Measurements from ENCODE around the gene MEGF8. TPM values are rescaled to one million over a fixed set of nuclear protein-coding genes. Genes with fewer than 3 reads are reported as not detected.

The MEGF8 gene
- total and polyA plus RNA-seq, 10 of the 15 experiments (the other 5 are each of a cell fraction or from before 2014, with no cell fraction given), result 0.43 to 12.8 (median 2.7) TPM

- no peak for DNase-seq (ENCODE audit: low read depth, low spot score)
- intact Hi-C loops (cut with micrococcal nuclease; ENCODE audit: unreplicated experiment) (no loop called here), in situ Hi-C loops (cut with MboI) (no loop called here)
- 16% methylated on average over 2 of the region's 2 CpGs for WGBS (ENCODE audit: insufficient coverage, insufficient replicate concordance, low lambda C conversion rate, missing lambda C conversion rate)
- BruUV-seq (replicated peaks), result no TSS peak
- TF ChIP-seq CTCF (IDR thresholded peaks at IDR 0.05 in 2 of 3, conservative IDR thresholded peaks at IDR 0.05 in 1 of 3; ENCODE audit: control insufficient read depth in 2 of 3, extremely low read depth in 1 of 3, insufficient read depth in 1 of 3, low read depth in 3 of 3, low read length in 3 of 3) (peak in 1 of 3 experiments; percentile 3; a peak in 1 of 6 replicates), ATF7 (IDR thresholded peaks at IDR 0.05; ENCODE audit: low read depth) (no peak)
- SMC1A ChIA-PET (ENCODE audit: uncharacterized antibody, unreplicated experiment), result interaction anchor here (1.1 kb wide), 1 partner anchor 197 kb away, joined by 3 read pairs; no protein-coding TSS in a partner anchor
- CTCF ChIA-PET, result interaction anchor here (0.9 to 1.3 kb wide), 4 partner anchors 14 to 183 kb away, joined by 3 read pairs; no protein-coding TSS in a partner anchor
- no peak overlapping the region for H3K4me2 ChIP-seq (ENCODE audit: control insufficient read depth, insufficient read depth)
- no peak overlapping the region for H3K27ac ChIP-seq (ENCODE audit: control insufficient read depth, insufficient read depth)
- RAD21 ChIA-PET (ENCODE audit: unreplicated experiment), result no interaction called here
- no peaks in the 10 kb centered on the region for H4K20me1 ChIP-seq (ENCODE audit: control insufficient read depth, insufficient read depth)
- H3K36me3 ChIP-seq (ENCODE audit: control insufficient read depth in 2 of 2, insufficient read depth in 2 of 2, low read length in 1 of 2), result no peaks in the 10 kb centered on the region
- no peak for FAIRE-seq
- H3K27me3 ChIP-seq (replicated peaks in 1 of 2; ENCODE audit: control insufficient read depth in 2 of 2, insufficient read depth in 2 of 2, low read length in 1 of 2), result peaks cover 4 to 9% of the 10 kb centered on the region in 2 experiments; a peak in 3 of 4 replicates
- H2AFZ ChIP-seq (ENCODE audit: control insufficient read depth, low read depth, low read length), result no peak overlapping the region
- no peaks in the 10 kb centered on the region for H3K4me1 ChIP-seq (ENCODE audit: control insufficient read depth, insufficient read depth, low read length)
- no peak overlapping the region for H3K9ac ChIP-seq (ENCODE audit: control insufficient read depth, insufficient read depth, low read length)
- ATAC-seq, result peak; percentile 29; the same call in 1 of the 3 replicates
- H3K9me3 ChIP-seq (replicated peaks; ENCODE audit: control insufficient read depth, insufficient read depth, low read length), result no peaks in the 10 kb centered on the region
- H3K4me3 ChIP-seq, result no peak overlapping the region
- H3K79me2 ChIP-seq (ENCODE audit: control insufficient read depth, insufficient read depth, low read length), result no peaks in the 10 kb centered on the region
- POLR2A ChIA-PET, result no interaction called here
Observed at GRCh38 chr19:42311657-42312056, 13.8 kb upstream of the MEGF8 start.

GRCh38 chr19:42312370-42312769, 13.1 kb upstream of the MEGF8 start:
- ChIA-PET SMC1A (ENCODE audit: uncharacterized antibody, unreplicated experiment) (no interaction called here), POLR2A (no interaction called here), CTCF (interaction anchor here (0.9 to 1.3 kb wide), 2 partner anchors 16 to 184 kb away, joined by 3 read pairs; no protein-coding TSS in a partner anchor), RAD21 (ENCODE audit: unreplicated experiment) (no interaction called here)
- Histone ChIP-seq H3K9me3 (replicated peaks; ENCODE audit: control insufficient read depth, insufficient read depth, low read length) (no peaks in the 10 kb centered on the region), H2AFZ (ENCODE audit: control insufficient read depth, low read depth, low read length) (no peak overlapping the region), H3K27ac (ENCODE audit: control insufficient read depth, insufficient read depth) (no peak overlapping the region), H3K4me1 (ENCODE audit: control insufficient read depth, insufficient read depth, low read length) (peaks cover 6% of the 10 kb centered on the region), H3K27me3 (replicated peaks in 1 of 2; ENCODE audit: control insufficient read depth in 2 of 2, insufficient read depth in 2 of 2, low read length in 1 of 2) (peaks cover 4 to 9% of the 10 kb centered on the region in 2 experiments; a peak in 3 of 4 replicates), H3K9ac (ENCODE audit: control insufficient read depth, insufficient read depth, low read length) (no peak overlapping the region), H4K20me1 (ENCODE audit: control insufficient read depth, insufficient read depth) (no peaks in the 10 kb centered on the region), H3K36me3 (ENCODE audit: control insufficient read depth in 2 of 2, insufficient read depth in 2 of 2, low read length in 1 of 2) (no peaks in the 10 kb centered on the region), H3K4me3 (no peak overlapping the region), H3K79me2 (ENCODE audit: control insufficient read depth, insufficient read depth, low read length) (no peaks in the 10 kb centered on the region), H3K4me2 (ENCODE audit: control insufficient read depth, insufficient read depth) (no peak overlapping the region)
- WGBS (ENCODE audit: insufficient coverage, insufficient replicate concordance, low lambda C conversion rate, missing lambda C conversion rate), result 67% methylated on average over 5 of the region's 5 CpGs
- in situ Hi-C loops (cut with MboI), result no loop called here
- BruUV-seq (replicated peaks), result no TSS peak
- intact Hi-C loops (cut with micrococcal nuclease; ENCODE audit: unreplicated experiment), result no loop called here
- ATAC-seq (no peak), DNase-seq (ENCODE audit: low read depth, low spot score) (no peak), FAIRE-seq (no peak)
- TF ChIP-seq FOXM1 (IDR thresholded peaks at IDR 0.05; ENCODE audit: low read depth, low read length) (no peak), ZSCAN29 (IDR thresholded peaks at IDR 0.05) (no peak), MTA2 (IDR thresholded peaks at IDR 0.05; ENCODE audit: low read depth) (no peak), PML (IDR thresholded peaks at IDR 0.05; ENCODE audit: low read length) (no peak), EED (IDR thresholded peaks at IDR 0.05; ENCODE audit: low read depth) (no peak), CREM (IDR thresholded peaks at IDR 0.05; ENCODE audit: low read depth) (no peak), EZH2 (IDR thresholded peaks at IDR 0.05; ENCODE audit: borderline replicate concordance, control insufficient read depth, low read depth, low read length) (no peak), TBL1XR1 (IDR thresholded peaks at IDR 0.05; ENCODE audit: low read depth, low read length) (no peak), MXI1 (IDR thresholded peaks at IDR 0.05; ENCODE audit: low read depth, low read length) (no peak), SRF (IDR thresholded peaks at IDR 0.05; ENCODE audit: low read depth in 2 of 2, low read length in 2 of 2) (no peak)
- TF ChIP-seq, protein P1, sequence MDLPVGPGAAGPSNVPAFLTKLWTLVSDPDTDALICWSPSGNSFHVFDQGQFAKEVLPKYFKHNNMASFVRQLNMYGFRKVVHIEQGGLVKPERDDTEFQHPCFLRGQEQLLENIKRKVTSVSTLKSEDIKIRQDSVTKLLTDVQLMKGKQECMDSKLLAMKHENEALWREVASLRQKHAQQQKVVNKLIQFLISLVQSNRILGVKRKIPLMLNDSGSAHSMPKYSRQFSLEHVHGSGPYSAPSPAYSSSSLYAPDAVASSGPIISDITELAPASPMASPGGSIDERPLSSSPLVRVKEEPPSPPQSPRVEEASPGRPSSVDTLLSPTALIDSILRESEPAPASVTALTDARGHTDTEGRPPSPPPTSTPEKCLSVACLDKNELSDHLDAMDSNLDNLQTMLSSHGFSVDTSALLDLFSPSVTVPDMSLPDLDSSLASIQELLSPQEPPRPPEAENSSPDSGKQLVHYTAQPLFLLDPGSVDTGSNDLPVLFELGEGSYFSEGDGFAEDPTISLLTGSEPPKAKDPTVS (IDR thresholded peaks at IDR 0.05; ENCODE audit: low read depth, low read length), result no peak
- TF ChIP-seq, protein P2, sequence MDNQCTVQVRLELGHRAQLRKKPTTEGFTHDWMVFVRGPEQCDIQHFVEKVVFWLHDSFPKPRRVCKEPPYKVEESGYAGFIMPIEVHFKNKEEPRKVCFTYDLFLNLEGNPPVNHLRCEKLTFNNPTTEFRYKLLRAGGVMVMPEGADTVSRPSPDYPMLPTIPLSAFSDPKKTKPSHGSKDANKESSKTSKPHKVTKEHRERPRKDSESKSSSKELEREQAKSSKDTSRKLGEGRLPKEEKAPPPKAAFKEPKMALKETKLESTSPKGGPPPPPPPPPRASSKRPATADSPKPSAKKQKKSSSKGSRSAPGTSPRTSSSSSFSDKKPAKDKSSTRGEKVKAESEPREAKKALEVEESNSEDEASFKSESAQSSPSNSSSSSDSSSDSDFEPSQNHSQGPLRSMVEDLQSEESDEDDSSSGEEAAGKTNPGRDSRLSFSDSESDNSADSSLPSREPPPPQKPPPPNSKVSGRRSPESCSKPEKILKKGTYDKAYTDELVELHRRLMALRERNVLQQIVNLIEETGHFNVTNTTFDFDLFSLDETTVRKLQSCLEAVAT (IDR thresholded peaks at IDR 0.05), result no peak

Measured in GM12878 (cell line).